Measurements from ENCODE around the gene TDRD6.

- no peak for TF ChIP-seq CTCF (conservative IDR thresholded peaks at IDR 0.05; ENCODE audit: low read depth, low read length)
- no peak for TF ChIP-seq EZH2phosphoT487 (IDR thresholded peaks at IDR 0.05; ENCODE audit: borderline replicate concordance, low read length)
- TF ChIP-seq EZH2 (IDR thresholded peaks at IDR 0.05; ENCODE audit: low read length, unreplicated experiment), result no peak
Observed at GRCh38 chr6:46743425-46744158, 55.9 kb downstream of the TDRD6 start.

Data from PC-3 (cell line).